GM11168 (cell line): Measurements from ENCODE around the gene AIFM3.

Experiments
- in situ Hi-C: fragments of 300-500 bp; cut with MboI; formaldehyde crosslinking; loops from one replicate; pipeline ENCODE4 v1.12.0; 2022; ENCODE audit warnings: low sequenced_read_pairs; ENCODE audit not compliant: unreplicated experiment

AIFM3 gene

GRCh38 chr22:20973634-20974286, 6.7 kb downstream of the AIFM3 start:
- in situ Hi-C loops, result no loop called here

GRCh38 chr22:20974336-20974955, 7.4 kb downstream of the AIFM3 start:
- in situ Hi-C loops, result no loop called here

DNA sequence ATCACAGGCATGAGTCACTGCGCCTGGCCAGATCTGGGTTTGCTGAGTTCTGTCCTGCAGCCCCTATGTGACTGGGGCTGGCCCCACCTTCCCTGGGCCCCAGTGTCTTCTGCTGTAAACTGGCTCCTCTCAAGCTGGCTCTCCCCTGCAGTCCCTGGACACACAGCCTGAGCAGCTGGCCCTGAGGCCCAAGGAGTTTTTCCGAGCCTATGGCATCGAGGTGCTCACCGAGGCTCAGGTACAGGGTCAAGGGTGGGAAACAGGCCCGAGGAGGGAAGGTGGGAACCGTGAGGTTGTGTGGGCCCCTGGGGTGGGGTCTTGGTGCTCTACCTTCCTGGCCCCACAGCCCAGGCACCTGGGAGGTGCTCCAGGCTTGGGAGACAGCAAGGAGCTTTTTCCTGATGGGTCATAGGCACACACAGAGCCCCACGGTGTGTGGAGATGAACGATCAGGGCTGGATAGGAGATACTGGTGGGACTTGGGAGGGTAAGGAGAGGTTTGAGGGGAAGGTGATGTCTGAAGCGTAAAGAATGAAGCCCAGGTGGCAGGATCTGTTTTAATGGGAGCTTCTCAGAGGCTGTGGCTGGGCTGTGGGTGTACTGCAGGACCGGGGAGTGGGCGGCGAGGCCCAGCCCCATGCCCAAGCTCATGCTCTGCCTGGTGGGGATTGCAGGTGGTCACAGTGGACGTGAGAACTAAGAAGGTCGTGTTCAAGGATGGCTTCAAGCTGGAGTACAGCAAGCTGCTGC, 8.7 kb downstream of the AIFM3 start:
- in situ Hi-C loops, result no loop called here

GRCh38 chr22:20976291-20976877, 9.3 kb downstream of the AIFM3 start:
- in situ Hi-C loops, result no loop called here

DNA sequence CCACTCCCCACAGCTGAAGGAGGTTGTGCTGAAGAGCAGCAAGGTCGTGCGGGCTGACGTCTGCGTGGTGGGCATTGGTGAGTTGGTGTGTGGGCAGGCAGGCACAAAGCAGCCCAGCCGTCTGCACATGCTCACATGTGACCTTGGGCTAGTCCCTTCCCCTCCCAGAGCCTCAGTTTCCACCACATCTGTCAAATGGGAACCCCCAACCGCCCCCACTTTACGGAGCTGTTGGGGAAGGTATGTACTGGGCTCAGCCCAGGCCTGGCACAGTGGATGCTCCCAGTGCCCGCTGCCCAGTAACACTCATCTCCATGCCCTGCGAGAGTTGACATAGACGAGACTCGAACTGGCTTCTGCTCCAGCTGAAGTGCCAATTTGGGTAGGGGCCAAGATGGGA, 10.0 kb downstream of the AIFM3 start:
- in situ Hi-C loops, result no loop called here

- in situ Hi-C loops, result no loop called here
Observed at GRCh38 chr22:20977516-20978170, 10.6 kb downstream of the AIFM3 start.

DNA sequence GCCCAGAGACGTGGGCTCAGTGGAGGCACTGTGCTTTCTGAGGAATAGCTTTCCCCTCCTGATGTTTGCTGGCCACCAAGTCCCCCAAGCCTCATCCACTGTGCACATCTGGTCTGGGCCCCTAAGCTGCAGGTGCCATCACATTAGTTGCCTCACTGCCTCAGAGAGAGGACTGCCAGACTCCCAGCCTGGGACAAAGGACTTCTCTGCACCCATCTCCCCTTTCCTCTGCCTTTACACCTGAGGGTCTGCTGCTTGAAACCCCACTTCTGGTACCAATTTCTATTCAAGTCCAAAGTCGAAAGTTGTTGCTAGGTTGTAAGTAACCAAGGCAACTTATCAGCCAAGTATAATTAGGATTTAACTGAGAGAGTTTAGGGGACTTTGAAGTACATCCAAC, 11.4 kb downstream of the AIFM3 start:
- in situ Hi-C loops, result no loop called here

DNA sequence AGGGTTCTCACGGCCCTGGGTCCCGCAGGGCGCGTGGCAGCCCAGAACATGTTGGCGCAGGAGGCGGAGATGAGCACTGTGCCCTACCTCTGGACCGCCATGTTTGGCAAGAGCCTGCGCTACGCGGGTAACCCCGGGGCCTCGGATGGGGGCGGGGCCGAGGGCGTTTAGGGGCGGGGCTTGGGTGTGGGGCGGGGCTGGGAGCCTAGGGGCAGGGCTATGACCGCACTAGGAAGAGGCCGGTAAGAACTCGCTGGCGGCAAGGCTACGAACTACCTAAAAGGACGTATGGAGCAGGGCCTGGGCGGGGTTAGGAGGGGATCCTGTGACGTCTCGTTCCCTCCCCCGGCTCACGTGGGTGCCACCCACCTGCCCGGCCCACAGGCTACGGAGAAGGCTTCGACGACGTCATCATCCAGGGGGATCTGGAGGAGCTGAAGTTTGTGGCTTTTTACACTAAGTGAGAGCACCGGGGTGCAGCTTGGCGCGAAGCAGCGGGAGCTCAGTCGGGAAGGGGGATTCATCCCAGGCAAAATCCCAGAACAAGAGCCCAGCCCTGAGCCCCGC, 12.3 kb downstream of the AIFM3 start:
- in situ Hi-C loops, result no loop called here

DNA sequence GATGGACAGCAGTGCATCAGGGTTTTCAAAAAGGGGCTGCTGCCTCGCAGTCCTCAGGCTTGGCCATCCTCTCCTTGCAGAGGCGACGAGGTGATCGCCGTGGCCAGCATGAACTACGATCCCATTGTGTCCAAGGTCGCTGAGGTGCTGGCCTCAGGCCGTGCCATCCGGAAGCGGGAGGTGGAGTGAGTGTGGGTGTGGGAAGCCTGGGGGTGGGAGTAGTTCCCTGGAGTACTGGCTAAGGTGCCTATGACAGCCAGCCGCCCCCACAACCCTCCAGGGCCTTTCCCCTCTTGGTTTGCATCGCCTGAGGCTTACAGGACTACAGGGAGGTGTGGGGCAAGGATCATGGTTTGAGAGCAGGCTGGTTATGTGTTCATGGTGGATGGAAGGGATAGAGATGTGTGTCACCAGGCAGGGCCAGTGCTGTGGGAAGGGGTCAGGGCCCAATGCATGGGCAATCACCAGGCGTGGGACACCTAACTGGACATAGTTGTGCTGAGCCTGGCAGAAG, 12.9 kb downstream of the AIFM3 start:
- in situ Hi-C loops, result no loop called here

- in situ Hi-C loops, result no loop called here
Observed at GRCh38 chr22:20980523-20980922, 13.5 kb downstream of the AIFM3 start.

DNA sequence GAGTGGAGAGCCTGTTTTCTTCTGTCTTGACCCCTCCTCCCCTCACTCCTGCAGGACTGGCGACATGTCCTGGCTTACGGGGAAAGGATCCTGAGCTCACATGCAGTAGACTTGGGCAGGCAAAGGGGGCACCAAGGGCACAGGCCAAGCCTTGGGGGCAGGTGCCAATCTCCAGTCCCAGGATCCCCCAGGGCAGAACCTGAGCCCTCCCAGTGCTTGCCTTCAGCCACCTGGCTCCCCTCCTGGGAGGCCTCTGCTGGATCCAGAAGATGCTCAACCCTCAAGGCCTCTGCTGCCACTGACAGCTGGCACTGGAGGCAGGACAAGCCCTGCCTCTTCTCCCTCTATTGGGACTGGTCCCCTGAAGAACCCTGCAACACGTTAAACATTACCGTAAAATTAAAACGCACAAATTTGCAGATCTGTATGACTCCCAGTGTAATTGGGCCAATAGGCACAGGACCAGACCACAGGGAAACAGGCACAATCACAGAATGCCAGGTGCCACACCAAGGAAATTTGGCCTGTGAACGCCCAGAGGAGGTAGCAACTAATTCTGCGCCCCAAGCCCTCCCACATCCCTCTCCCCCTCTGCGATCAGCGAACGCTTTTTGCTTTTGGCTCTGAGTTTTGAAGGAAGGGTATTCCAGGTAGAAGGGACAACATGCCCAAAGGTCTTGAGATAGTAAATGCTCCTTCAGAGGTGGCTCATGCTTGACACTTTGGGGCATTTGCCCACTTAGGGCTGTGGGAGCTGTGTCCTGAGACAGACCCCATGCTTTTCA, 14.1 kb downstream of the AIFM3 start:
- in situ Hi-C loops, result no loop called here

DNA sequence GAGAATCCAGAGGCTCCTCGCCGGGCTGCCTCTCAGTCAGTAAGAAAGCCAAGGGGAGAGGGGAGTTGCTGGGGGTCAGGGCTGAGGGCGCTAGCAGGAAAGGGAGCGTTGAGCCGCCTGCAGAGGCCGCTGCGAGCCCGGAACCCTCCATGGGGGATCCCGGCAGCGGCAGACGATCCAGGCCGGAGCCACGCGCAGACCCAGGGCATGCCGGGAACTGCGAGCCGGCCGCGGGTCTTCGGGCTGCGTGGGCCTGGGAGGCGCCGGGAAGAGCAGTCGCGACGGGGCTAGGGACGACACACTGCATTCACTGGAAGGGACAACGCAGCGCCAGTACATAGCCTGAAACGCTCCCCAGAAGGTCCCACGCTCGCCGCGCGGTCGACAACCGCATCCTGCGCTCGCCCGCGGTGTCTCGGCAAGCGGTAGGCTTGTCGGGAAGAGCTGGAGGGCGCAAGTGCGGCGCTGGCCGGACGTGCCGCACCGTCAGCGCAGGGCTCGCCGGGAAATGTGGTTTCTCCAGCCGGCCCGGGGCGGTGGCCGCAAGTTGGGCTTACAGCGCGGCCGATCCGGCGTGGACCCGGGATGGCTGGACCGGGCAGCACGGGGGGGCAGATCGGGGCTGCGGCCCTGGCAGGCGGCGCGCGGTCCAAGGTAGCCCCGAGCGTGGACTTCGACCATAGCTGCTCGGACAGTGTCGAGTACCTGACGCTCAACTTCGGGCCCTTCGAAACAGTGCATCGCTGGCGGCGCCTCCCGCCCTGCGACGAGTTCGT, 14.9 kb downstream of the AIFM3 start, which contains the start of gene LZTR1:
LZTR1 (plus strand) TSS at position 511 of the 776 bp plus-strand sequence; CDS start at position 586, 75 bp downstream.
- in situ Hi-C loops, result no loop called here

GRCh38 chr22:20982563-20982882, 15.5 kb downstream of the AIFM3 start:
- in situ Hi-C loops, result no loop called here

DNA sequence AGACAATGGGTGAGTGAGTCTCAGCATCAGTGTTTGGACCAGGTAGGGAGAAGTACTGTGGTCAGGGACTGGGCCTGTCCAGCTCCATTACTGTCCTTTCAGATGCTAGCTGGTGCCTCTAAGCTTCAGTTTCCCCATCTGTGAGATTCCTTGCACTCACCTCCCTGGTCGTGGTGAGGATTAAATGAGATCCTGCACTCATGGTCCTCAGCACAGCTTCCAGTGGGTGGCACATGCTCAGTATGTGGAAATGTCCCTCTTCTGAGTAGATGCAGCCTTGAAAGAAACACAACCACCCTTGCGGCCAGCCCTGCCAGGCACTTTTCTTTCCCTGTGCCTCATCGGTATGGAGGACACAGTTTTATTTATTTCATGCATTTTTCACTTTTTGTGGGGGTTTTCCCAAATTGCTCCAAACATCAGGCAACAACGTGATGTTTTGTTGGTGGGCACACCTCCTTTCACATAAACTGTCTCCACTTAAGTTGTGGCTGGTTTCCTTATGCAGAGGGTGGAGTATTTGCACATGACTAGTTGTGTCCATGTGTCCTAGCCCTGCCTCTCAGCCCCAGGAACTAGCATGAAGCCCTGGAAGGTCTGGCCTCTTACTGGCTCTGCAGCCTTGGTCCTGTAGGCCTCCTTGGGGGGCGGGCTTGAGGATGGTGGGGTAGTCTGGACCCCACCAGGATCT, 16.2 kb downstream of the AIFM3 start:
- in situ Hi-C loops, result no loop called here

GRCh38 chr22:20985720-20986119, 18.7 kb downstream of the AIFM3 start:
- in situ Hi-C loops, result no loop called here

DNA sequence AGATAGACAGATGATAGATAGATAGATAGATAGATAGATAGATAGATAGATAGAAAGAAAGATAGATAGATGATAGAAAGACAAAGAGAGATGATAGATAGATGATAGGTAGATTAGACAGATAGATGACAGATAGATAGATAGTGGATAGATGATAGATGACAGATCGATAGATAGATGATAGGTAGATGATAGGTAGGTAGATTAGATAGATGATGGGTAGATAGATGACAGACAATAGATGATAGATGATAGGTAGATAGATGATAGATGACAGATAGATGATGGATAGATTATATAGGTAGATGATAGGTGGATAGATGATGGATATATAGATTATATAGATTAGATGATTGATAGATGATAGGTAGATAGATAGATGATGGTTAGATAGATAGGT, 19.3 kb downstream of the AIFM3 start:
- in situ Hi-C loops, result no loop called here

DNA sequence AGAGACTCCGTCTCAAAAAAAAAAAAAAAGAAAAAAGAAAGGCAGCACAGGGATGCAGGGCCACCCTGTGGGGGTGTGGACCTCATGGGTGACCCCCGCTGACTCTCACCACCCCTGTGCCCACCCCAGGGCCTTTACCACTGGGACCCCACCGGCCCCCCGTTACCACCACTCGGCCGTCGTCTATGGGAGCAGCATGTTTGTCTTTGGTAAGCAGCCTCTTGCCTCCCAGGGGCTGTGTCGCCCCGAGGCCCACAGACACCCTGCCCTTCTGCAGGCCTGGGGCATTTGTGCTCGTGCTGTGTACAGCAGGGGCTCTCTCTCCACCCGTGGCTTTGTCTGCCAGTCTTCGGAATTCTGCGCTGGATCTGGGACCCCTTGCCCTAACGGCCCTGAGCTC, 20.3 kb downstream of the AIFM3 start:
- in situ Hi-C loops, result no loop called here
